GM12874 (cell line): ENCODE measurements around the gene B3GNT7.

Source experiments
- CTCF ChIP-seq: IDR thresholded peaks from 2 replicates; pipeline ENCODE4 v1.5.1; 2011; ENCODE audit warnings: low read depth, mild to moderate bottlenecking, control low read depth, low read length, moderate library complexity; ENCODE audit not compliant: insufficient read depth

Gene B3GNT7

GRCh38 chr2:231409776-231410175 is 14.3 kb downstream of the B3GNT7 start:
- TF ChIP-seq CTCF: no peak

GRCh38 chr2:231410293-231411004 is 14.9 kb downstream of the B3GNT7 start:
- peak; percentile 44; the same call in 1 of the 2 replicates for TF ChIP-seq CTCF

- no peak for TF ChIP-seq CTCF
Observed at GRCh38 chr2:231411237-231411636, 15.7 kb downstream of the B3GNT7 start.

- TF ChIP-seq CTCF: peak; percentile 98
Observed at GRCh38 chr2:231411831-231412617, 16.5 kb downstream of the B3GNT7 start.

- no peak for TF ChIP-seq CTCF
Observed at GRCh38 chr2:231412618-231412963, 17.1 kb downstream of the B3GNT7 start.

GRCh38 chr2:231413456-231413855 is 17.9 kb downstream of the B3GNT7 start:
- no peak for TF ChIP-seq CTCF

- no peak for TF ChIP-seq CTCF
Observed at GRCh38 chr2:231413921-231414476, 18.5 kb downstream of the B3GNT7 start.
